Tibial nerve (tissue), 4 donors: Measurements from ENCODE around the gene MPND. TPM values are rescaled to one million over a fixed set of nuclear protein-coding genes. Genes with fewer than 3 reads are reported as not detected.

Experiments
- DNase-seq, 2 donors: peaks; one replicate each; pipeline ENCODE4 v3.0.0-alpha.2; 2019; ENCODE audit warnings: low spot score in 2 of 2
- H3K27ac ChIP-seq, 4 donors: fragments of 200-600 bp; sonication (generic) in 3 of 4; one replicate each; pipeline ENCODE4 v1.5.1; 2017 to 2019; ENCODE audit warnings: mild to moderate bottlenecking in 1 of 4
- H3K27me3 ChIP-seq, 2 donors: fragments of 200-600 bp; sonication (generic) in 1 of 2; one replicate each; pipeline versions ENCODE4 v1.5.1 to v1.6.0; 2017 to 2019
- H3K36me3 ChIP-seq, 3 donors: fragments of 200-600 bp; sonication (generic); one replicate each; pipeline ENCODE4 v1.5.1; 2018 to 2019
- H3K4me1 ChIP-seq, 4 donors: fragments of 200-600 bp; sonication (generic) in 3 of 4; one replicate each; pipeline ENCODE4 v1.5.1; 2017 to 2019
- H3K4me3 ChIP-seq, 4 donors: fragments of 200-600 bp; sonication (generic) in 3 of 4; one replicate each; pipeline ENCODE4 v1.5.1; 2017 to 2019; ENCODE audit warnings: mild to moderate bottlenecking in 1 of 4, moderate library complexity in 1 of 4
- H3K9me3 ChIP-seq, 4 donors: fragments of 200-600 bp; sonication (generic) in 3 of 4; one replicate each; pipeline ENCODE4 v1.5.1; 2017 to 2019
- CTCF ChIP-seq, 5 experiments: fragments of 200-600 bp in 3 of 5; fragments of 450-650 bp in 2 of 5; sonication (generic) in 3 of 5; IDR thresholded peaks; one replicate each; pipeline ENCODE4 v1.5.1; 2016 to 2019; ENCODE audit warnings: antibody characterized with exemption in 5 of 5, mild to moderate bottlenecking in 3 of 5, moderate library complexity in 2 of 5
- EP300 ChIP-seq, 2 donors: sonication (generic); formaldehyde crosslinking; IDR thresholded peaks; one replicate each; pipeline ENCODE4 v1.6.1; 2017; ENCODE audit warnings: antibody characterized with exemption in 2 of 2, mild to moderate bottlenecking in 1 of 2
- POLR2A ChIP-seq, 2 donors: fragments of 450-650 bp; IDR thresholded peaks; one replicate each; pipeline ENCODE4 v1.6.1; 2017; ENCODE audit warnings: antibody characterized with exemption in 2 of 2, mild to moderate bottlenecking in 2 of 2, moderate library complexity in 2 of 2
- WGBS, 2 donors: methylation state at CpG; one replicate each; pipeline ENCODE4 v1.1.5; 2018; 5-methylcytosine and 5-hydroxymethylcytosine counted together
- total RNA-seq, 4 donors: library from RNA; depleted of rRNA; stranded (reverse); fragments of >200 nt; gene quantifications; one replicate each; pipeline ENCODE4 v1.1.0, GENCODE V29; 2016

MPND gene
- total RNA-seq, 4 donors from 2014 or later = 2.2 to 13.2 (median 6.6) TPM

DNA sequence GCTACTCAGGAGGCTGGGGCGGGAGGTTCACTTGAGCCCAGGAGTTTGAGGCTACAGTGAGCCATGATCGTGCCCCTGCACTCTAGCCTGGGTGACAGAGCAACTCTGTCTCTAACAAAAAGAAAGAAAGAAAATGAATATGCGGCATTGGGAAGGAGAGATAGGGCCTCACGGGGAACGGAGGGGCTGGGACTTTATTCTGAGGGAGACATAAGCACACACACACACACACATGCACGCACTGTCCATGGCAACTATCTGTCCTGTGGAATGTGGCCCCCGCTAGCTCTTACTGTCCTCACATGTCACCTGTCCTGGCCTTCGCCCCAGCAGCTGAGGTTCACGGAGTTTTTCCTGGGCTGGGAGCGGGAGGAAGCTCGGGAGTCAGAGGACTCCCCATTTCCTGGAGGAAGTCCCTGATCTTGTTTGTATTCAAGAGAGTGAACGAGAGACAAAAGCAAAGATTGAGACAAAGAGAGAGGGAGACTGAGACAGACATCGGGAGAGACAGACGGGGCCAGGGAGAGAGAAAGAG is 5.4 kb upstream of the MPND start:
- Histone ChIP-seq H3K4me3 (peak overlapping the region; percentile 18 to 53 (median 36)), H3K4me1 (peaks cover 0 to 21% (median 5%) of the 10 kb centered on the region in 4 donors), H3K27ac (peak overlapping the region in 3 of 4 donors; percentile 3 to 75 (median 72)), H3K9me3 (no peaks in the 10 kb centered on the region), H3K36me3 (no peaks in the 10 kb centered on the region), H3K27me3 (no peaks in the 10 kb centered on the region)
- DNase-seq = no peak
- WGBS, 2 donors = 17 to 19% methylated on average over 14 of the region's 14 CpGs
- TF ChIP-seq POLR2A (IDR thresholded peaks at IDR 0.05) (no peak), CTCF (IDR thresholded peaks at IDR 0.05) (no peak), EP300 (IDR thresholded peaks at IDR 0.05) (no peak)

DNA sequence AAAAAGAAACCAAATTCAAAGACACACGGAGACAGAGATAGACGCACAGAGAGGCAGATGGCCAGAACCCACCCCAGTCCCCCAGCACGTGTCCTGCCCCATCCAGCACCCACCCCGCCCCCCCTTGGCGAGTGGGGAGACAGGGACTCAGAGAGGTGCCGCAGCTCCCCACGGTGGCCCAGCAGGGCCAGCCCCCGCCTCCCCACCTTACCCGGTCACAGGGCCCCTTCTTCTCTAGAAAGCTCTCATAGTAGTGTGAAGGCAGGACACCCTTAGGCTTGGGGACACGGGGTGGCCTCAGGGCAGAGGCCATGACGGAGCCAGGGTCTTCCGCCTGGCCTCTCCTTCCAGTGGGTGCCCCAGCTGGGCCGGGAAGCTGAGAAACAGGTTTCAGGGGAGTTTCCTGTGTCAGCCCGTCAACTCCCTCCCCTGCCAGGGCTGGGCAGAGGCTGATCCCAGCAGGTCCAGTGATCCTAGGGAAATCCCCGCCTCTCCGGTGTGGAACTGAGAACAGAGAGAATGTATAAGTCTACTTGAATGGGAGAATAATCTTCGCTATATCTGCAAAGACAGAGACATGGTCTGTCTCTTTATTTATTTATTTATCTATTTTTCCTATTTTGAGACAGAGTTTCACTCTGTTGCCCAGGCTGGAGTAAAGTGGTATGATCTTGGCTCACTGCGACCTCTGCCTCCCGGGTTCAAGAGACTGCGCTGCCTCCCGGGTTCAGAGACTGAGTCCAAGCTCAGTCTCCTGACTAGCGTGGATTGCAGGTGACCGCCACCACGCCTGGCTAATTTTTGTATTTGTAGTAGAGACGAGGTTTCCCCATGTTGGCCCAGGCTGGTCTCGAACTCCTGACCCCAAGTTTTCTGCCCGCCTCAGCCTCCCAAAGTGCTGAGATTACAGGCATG is 4.7 kb upstream of the MPND start, which contains the start of gene STAP2:
Gene STAP2, minus strand, starts transcription at position 387 of the 915 bp plus-strand sequence. Its CDS starts 74 bp downstream, at position 313.
- Histone ChIP-seq H3K27ac (peak within 1 kb of the TSS in 3 of 4 donors; percentile 3 to 75 (median 72)), H3K36me3 (no peaks in the 10 kb centered on the region), H3K4me3 (peak within 1 kb of the TSS; percentile 18 to 53 (median 36)), H3K27me3 (no peaks in the 10 kb centered on the region), H3K9me3 (no peaks in the 10 kb centered on the region), H3K4me1 (peaks cover 0 to 21% (median 5%) of the 10 kb centered on the region in 4 donors)
- WGBS, 2 donors = 52 to 56% methylated on average over 21 to 24 of the region's 27 CpGs
- DNase-seq = no peak
- TF ChIP-seq EP300 (IDR thresholded peaks at IDR 0.05) (no peak), CTCF (IDR thresholded peaks at IDR 0.05) (no peak), POLR2A (IDR thresholded peaks at IDR 0.05) (no peak)

DNA sequence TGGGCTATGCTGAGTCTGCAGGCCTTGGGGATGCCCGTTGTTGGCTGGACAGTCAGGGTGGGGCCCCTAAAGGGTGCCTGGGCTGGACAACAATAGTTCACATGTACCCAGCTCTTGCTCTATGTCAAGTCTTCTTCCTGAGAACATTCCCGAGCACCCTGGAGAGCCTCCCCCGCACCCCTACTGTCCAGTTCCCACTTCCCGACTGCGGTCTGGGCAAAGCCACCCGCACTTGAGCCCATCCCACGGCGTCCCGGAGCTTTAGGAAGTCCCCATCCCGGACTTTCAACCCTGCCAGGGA is 1.1 kb upstream of the MPND start:
- 1 to 4% methylated on average over 10 of the region's 10 CpGs for WGBS, 2 donors
- H3K27me3 ChIP-seq = no peaks in the 10 kb centered on the region

DNA sequence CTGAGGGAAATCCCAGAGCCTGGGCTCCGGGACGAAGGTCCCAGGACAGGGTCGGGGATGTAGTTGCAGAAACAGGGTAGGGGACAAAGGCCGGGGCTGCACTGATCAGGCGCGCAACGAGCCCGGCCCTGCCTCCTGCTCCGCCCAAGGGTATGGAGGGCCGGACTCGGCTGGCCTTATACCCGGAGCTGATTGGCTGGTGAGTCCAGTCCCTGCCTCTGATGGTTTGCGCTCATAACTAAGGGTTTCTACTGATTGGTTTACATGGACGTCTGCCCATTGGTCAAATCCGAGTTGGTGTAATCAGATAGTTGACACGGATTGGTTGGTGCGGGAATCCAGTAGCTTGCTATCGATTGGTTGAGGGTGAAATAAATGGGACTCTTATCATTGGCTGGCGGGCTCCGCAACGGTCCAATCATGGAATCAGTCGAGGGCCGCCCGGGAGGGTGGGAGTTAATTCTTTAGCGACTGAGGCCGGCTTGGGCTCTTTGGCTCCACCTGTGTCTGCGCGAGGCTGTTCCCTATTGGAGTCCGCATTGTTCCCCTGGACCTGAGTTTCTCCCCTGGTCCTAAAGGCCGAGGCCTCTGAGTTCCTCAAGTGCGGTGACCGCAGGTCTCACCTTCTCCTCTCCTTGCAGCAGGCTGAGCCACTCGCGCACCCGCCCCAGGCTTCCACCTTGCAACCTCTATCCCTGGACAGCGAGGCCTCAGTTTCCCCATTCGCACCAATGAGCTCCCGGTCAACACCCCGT is 570 bp upstream of the MPND start:
- H3K27me3 ChIP-seq = no peaks in the 10 kb centered on the region
- peak overlapping the region; percentile 57 to 86 (median 70) for H3K4me3 ChIP-seq
- TF ChIP-seq POLR2A (IDR thresholded peaks at IDR 0.05) = peak; percentile 84 to 96
- peak; percentile 84 to 96 for TF ChIP-seq EP300 (IDR thresholded peaks at IDR 0.05)
- peak in 3 of 5 experiments; percentile 15 to 79 (median 77) for TF ChIP-seq CTCF (IDR thresholded peaks at IDR 0.05)
- H3K36me3 ChIP-seq = peaks cover 0 to 21% (median 0%) of the 10 kb centered on the region in 3 donors
- 0% methylated on average over 39 of the region's 39 CpGs for WGBS, 2 donors
- no peaks in the 10 kb centered on the region for H3K9me3 ChIP-seq
- H3K4me1 ChIP-seq = peaks cover 0 to 24% (median 11%) of the 10 kb centered on the region in 4 donors
- peak overlapping the region; percentile 82 to 96 (median 92) for H3K27ac ChIP-seq
- DNase-seq = peak; percentile 89 to 99

More for the DNA sequence above, 1.1 kb upstream of the MPND start:
- peak in 1 of 2 donors; percentile 25 for DNase-seq
- no peaks in the 10 kb centered on the region for H3K9me3 ChIP-seq
- TF ChIP-seq EP300 (IDR thresholded peaks at IDR 0.05) = no peak
- TF ChIP-seq POLR2A (IDR thresholded peaks at IDR 0.05) = no peak
- peak overlapping the region; percentile 52 to 86 (median 67) for H3K4me3 ChIP-seq
- H3K4me1 ChIP-seq = peaks cover 0 to 28% (median 11%) of the 10 kb centered on the region in 4 donors
- peak overlapping the region; percentile 82 to 96 (median 92) for H3K27ac ChIP-seq
- H3K36me3 ChIP-seq = peaks cover 0 to 16% (median 0%) of the 10 kb centered on the region in 3 donors

DNA sequence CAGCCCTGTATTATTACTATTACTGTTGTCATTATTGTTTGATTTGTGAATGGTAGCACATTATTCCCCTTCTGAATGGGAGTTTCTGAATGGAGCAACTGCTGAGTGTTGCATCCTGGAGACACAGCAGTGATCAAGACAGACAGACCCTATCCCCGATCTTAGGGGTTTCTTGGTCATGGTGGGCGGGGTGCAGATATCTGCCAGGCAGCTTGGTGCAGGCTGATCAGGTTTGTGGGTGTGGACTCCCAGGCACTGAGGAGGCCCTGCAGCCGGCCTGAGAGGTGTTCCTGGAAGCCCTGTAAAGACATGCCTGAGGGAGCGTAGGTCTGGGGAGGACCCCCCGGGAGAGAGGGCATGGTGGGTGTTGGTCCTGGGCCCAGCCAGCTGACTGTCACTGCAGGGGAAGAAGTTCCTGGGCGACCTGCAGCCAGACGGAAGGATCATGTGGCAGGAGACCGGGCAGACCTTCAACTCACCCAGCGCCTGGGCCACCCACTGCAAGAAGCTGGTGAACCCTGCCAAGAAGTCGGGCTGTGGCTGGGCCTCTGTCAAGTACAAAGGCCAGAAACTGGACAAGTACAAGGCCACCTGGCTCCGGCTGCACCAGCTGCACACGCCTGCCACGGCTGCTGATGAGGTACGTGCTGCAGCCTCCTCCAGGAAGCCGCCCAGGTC is 2.1 kb downstream of the MPND start:
- Histone ChIP-seq H3K4me3 (no peak overlapping the region), H3K9me3 (no peaks in the 10 kb centered on the region), H3K27ac (no peak overlapping the region), H3K4me1 (peaks cover 0 to 13% (median 11%) of the 10 kb centered on the region in 4 donors), H3K27me3 (no peaks in the 10 kb centered on the region), H3K36me3 (peaks cover 0 to 41% (median 0%) of the 10 kb centered on the region in 3 donors)
- TF ChIP-seq EP300 (IDR thresholded peaks at IDR 0.05) = no peak
- no peak for TF ChIP-seq POLR2A (IDR thresholded peaks at IDR 0.05)
- TF ChIP-seq CTCF (IDR thresholded peaks at IDR 0.05) = no peak
- DNase-seq = no peak
- 86 to 91% methylated on average over 15 of the region's 15 CpGs for WGBS, 2 donors
